Measurements from ENCODE around the gene TMEM150B. TPM values are rescaled to one million over a fixed set of nuclear protein-coding genes. Genes with fewer than 3 reads are reported as not detected.

Gene TMEM150B
- polyA plus RNA-seq, 3 donors = 10.1 to 65.6 (median 11.2) TPM

GRCh38 chr19:55299991-55300390, 25.1 kb downstream of the TMEM150B start:
- no peak overlapping the region for H3K4me3 Mint-ChIP-seq
- peaks cover 0 to 13% (median 3%) of the 10 kb centered on the region in 3 donors for H3K27me3 Mint-ChIP-seq (ENCODE audit: low read depth in 3 of 3)
- Histone ChIP-seq H3K4me3 (replicated peaks in 1 of 3; ENCODE audit: low read depth in 2 of 3, low read length in 3 of 3) (no peak overlapping the region), H3K4me1 (ENCODE audit: control insufficient read depth in 1 of 2, insufficient read depth in 2 of 2, low read length in 2 of 2) (peaks cover 10 to 12% of the 10 kb centered on the region in 2 donors), H3K4me2 (replicated peaks; ENCODE audit: extremely low read depth, low read length, poor library complexity, severe bottlenecking) (no peak overlapping the region), H4K20me1 (ENCODE audit: insufficient read depth, low read length) (no peaks in the 10 kb centered on the region), H3K79me2 (ENCODE audit: insufficient read depth, low read length) (no peaks in the 10 kb centered on the region), H3K9ac (ENCODE audit: insufficient read depth, low read length, poor library complexity, severe bottlenecking) (no peak overlapping the region), H3K36me3 (replicated peaks in 1 of 2; ENCODE audit: control insufficient read depth in 1 of 2, insufficient read depth in 2 of 2, low read length in 2 of 2) (no peaks in the 10 kb centered on the region), H2AFZ (ENCODE audit: insufficient read depth, low read depth, low read length, poor library complexity, severe bottlenecking) (no peak overlapping the region), H3K9me3 (replicated peaks in 1 of 2; ENCODE audit: control insufficient read depth in 1 of 2, insufficient read depth in 1 of 2, low read length in 2 of 2) (no peaks in the 10 kb centered on the region), H3K27ac (ENCODE audit: low read depth in 1 of 2, low read length in 2 of 2) (no peak overlapping the region), H3K27me3 (ENCODE audit: control insufficient read depth in 2 of 2, insufficient read depth in 2 of 2, low read length in 2 of 2) (no peaks in the 10 kb centered on the region)
- DNase-seq = no peak
- no peaks in the 10 kb centered on the region for H3K9me3 Mint-ChIP-seq
- H3K27ac Mint-ChIP-seq = peak overlapping the region in 1 of 7 donors; percentile 38
- no peak for TF ChIP-seq CTCF (IDR thresholded peaks at IDR 0.05)
- intact Hi-C loops (cut with micrococcal nuclease) = loop anchor here (5.0 to 10.0 kb wide), 5 partner anchors 37 to 155 kb away; partner anchors contain the start of genes KMT5C (in 2 of the 2), RPL28 (in 1 of the 2) and TMEM238 (in 1 of the 2)
- peaks cover 9% of the 10 kb centered on the region for H3K4me1 Mint-ChIP-seq
- no peaks in the 10 kb centered on the region for H3K36me3 Mint-ChIP-seq
- 83% methylated on average over 7 of the region's 10 CpGs for WGBS (ENCODE audit: insufficient coverage)

- 90% methylated on average over 7 of the region's 10 CpGs for WGBS (ENCODE audit: insufficient coverage)
- intact Hi-C loops (cut with micrococcal nuclease) = loop anchor here in 1 of 2 donors (10.0 kb wide), 2 partner anchors 118 to 158 kb away; no protein-coding TSS in a partner anchor
- Mint-ChIP-seq H3K36me3 (no peaks in the 10 kb centered on the region), H3K4me1 (peaks cover 9% of the 10 kb centered on the region), H3K27ac (no peak overlapping the region), H3K9me3 (no peaks in the 10 kb centered on the region), H3K27me3 (ENCODE audit: low read depth in 3 of 3) (peaks cover 0 to 16% (median 3%) of the 10 kb centered on the region in 3 donors), H3K4me3 (no peak overlapping the region)
- Histone ChIP-seq H3K4me2 (replicated peaks; ENCODE audit: extremely low read depth, low read length, poor library complexity, severe bottlenecking) (no peak overlapping the region), H3K27me3 (ENCODE audit: control insufficient read depth in 2 of 2, insufficient read depth in 2 of 2, low read length in 2 of 2) (no peaks in the 10 kb centered on the region), H3K27ac (ENCODE audit: low read depth in 1 of 2, low read length in 2 of 2) (no peak overlapping the region), H3K9ac (ENCODE audit: insufficient read depth, low read length, poor library complexity, severe bottlenecking) (no peak overlapping the region), H4K20me1 (ENCODE audit: insufficient read depth, low read length) (no peaks in the 10 kb centered on the region), H2AFZ (ENCODE audit: insufficient read depth, low read depth, low read length, poor library complexity, severe bottlenecking) (no peak overlapping the region), H3K9me3 (replicated peaks in 1 of 2; ENCODE audit: control insufficient read depth in 1 of 2, insufficient read depth in 1 of 2, low read length in 2 of 2) (no peaks in the 10 kb centered on the region), H3K79me2 (ENCODE audit: insufficient read depth, low read length) (no peaks in the 10 kb centered on the region), H3K36me3 (replicated peaks in 1 of 2; ENCODE audit: control insufficient read depth in 1 of 2, insufficient read depth in 2 of 2, low read length in 2 of 2) (no peaks in the 10 kb centered on the region), H3K4me1 (ENCODE audit: control insufficient read depth in 1 of 2, insufficient read depth in 2 of 2, low read length in 2 of 2) (peaks cover 10 to 11% of the 10 kb centered on the region in 2 donors), H3K4me3 (replicated peaks in 1 of 3; ENCODE audit: low read depth in 2 of 3, low read length in 3 of 3) (no peak overlapping the region)
- no peak for DNase-seq
- no peak for TF ChIP-seq CTCF (IDR thresholded peaks at IDR 0.05)
Observed at GRCh38 chr19:55297267-55297666, 27.9 kb downstream of the TMEM150B start.

Data from CD14-positive monocyte (primary cell).